ENCODE data around the gene ATCAY. TPM values are rescaled to one million over a fixed set of nuclear protein-coding genes. Genes with fewer than 3 reads are reported as not detected.

Gene ATCAY, protein sequence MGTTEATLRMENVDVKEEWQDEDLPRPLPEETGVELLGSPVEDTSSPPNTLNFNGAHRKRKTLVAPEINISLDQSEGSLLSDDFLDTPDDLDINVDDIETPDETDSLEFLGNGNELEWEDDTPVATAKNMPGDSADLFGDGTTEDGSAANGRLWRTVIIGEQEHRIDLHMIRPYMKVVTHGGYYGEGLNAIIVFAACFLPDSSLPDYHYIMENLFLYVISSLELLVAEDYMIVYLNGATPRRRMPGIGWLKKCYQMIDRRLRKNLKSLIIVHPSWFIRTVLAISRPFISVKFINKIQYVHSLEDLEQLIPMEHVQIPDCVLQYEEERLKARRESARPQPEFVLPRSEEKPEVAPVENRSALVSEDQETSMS
- total RNA-seq (2022; extraction: Qiagen RNA extraction; ENCODE audit: low read depth) = 0.09 to 0.24 TPM (median 0.18 TPM) in 5 replicates

DNA sequence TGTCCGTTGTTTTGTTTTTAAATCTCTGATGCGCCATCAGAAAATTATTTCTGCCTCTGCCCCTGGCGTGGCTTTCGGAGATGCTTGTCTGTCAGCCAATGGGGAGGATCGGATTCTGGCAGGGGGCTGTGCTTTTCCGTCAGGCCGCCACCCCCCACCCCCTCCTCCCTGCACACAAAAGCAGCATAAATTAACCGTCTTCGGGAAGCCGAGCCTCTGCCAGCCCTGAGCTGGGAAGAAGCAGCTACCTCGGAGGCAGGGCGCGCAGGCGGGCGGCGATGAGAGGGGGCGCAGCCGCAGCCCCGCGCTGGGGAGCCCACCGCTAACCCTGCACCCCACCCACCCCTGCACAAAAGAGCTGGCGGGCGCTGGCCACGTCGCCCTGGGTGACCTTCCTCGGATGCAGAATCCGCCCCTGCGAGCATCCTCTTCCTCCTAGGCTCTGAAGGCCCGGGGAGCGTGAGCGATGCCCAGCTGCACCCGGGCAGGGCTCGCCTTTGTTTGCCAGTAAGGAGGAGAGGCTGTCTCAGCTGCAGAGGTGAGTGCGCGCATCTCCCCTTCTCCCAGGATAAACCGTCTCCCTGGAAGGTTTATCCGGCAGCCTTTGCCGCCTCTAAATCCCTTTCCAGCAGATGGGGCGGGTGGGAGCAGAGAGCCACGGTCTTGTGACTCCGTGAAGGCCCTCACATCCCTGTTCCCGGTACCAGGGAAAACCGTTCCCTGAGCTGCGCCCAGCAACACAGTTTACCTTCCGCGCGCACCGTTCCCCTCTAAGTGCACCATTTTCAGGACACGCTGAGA lies at the start of gene ATCAY:
Gene ATCAY, plus strand, starts transcription at position 215 of the 801 bp plus-strand sequence. CDS start 5,083 bp downstream, outside the sequence.

DNA sequence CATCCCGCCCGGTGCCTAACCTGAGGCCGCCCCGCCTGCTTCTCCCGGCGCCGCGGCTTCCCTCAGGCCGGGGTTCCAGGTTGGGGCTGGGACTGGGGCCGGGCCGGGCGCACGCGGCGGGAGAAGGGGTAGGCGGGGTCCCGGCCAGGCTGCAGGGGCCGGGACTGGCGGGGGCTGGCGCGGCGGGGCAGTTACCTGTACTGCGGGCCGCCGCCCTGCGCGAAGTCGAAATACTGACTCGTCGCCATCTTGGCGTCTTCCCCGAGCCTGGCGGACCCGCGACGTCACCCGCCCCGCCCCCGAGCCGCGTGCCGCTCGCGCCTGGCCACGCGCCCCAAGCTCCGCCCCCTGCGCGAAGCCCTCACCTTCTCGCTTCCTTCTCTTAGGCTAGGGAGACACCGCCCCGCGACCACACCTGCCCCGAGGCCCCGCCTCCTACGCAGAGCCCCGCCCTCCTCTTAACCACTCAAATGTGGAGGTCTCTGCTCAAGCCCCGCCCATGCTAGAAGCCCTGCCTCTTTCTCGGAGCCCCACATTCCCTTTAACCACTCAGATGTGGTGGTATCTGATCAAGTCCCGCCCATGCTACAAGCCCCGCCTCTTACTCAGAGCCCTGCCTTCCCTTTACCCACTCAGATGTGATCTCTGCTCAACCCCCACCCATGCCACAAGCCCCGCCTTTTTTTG lies 11.6 kb upstream of the ATCAY start, which contains the start of gene ZFR2:
Gene ZFR2, minus strand, starts transcription at position 269 of the 687 bp plus-strand sequence. Its CDS starts 21 bp downstream, at position 248.

DNA sequence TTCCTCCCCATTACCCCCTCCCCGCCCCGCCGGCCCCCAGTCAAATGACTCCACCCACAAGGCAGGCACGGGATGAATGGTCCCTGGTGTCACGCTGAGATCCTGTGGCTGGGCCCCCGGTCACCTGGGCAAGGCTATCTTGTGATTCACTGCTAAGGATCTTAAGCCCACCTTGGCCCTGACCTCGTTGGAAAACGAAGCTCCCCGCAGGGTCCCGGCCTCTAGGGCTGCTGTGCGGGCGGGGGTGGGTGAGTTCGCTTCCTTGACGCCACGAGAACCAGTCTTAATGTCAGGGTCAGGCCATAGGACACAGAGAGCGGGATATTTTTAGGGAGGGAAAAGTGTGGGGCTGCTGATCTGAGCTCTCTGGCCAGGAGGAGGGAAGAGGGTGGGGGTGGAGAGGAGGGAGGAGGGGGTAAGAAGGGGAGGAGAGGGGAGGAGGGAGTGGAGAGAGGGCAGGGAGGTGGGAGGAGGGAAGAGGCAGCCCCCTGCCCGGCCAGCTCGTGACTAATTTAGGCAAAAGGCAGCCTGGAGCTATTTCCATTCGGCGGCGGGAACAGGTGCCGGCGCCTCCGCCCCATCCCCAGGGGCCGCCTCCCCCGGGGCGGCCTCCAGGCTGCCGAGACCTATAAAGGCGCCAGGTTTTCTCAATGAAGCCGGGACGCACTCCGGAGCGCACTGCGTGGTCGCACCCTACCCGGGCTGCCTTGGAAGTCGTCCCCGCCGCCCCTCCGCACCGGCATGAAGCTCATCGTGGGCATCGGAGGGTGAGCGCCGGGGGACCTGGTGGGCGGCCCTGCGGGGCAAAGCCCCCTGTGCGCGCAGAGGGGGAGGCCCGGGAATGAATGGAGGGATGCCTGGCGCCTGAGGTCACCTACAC lies 52.7 kb downstream of the ATCAY start, which contains the start of gene NMRK2:
Gene NMRK2, plus strand, starts transcription at position 139 of the 880 bp plus-strand sequence. Its CDS starts 603 bp downstream, at position 742.

DNA sequence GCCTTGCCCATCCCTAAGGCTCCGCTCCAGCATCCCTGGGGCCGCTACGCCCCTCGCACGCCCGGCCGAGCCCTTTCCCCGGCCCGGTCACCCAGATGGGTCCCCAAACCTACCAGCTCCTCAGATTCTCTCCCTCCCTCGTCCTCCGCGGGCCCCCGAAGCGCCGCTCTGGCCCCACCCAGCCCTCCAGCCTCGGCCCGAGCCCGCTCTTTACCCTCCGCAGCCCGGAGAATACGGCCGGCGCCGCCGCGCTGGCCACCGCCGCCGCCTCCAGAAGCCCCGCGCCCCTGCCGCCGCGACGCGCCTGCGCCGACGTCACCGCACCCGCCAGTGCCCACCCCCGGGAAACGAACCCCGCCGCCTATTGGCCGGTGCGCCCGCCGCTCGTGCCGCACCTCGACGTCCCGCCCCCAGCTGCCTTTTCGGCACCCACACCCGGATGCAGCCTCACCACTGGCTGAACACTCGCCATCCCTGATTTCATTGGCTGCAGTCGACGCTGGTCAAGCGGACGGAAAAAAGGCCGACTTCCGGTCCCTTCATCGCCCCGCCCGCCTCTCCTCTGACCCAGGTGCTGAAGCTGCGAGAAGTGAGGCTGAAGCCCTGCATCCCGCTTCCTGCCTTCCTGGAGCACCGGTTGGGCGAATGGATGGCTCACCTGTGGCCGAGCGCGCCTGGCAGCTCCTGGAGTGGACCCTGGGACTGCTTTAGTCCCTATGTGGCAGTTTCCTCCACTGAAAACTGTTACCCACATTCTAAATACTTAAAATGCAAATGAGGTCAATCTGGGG lies 90.5 kb downstream of the ATCAY start, which contains the start of gene DAPK3:
Gene DAPK3, minus strand, starts transcription at position 292 of the 791 bp plus-strand sequence. CDS start 1,364 bp downstream, outside the sequence.

Other genes with a start within 250 kb of the ATCAY start
- gene PIP5K1C, start 180.2 kb upstream of the ATCAY start, total RNA-seq (2022; extraction: Qiagen RNA extraction; ENCODE audit: low read depth) = 7.4 to 14.1 TPM (median 11.5 TPM) in 5 replicates
- 0.38 to 0.73 TPM (median 0.53 TPM) in 5 replicates for gene TJP3, start 172.3 kb upstream of the ATCAY start, total RNA-seq (2022; extraction: Qiagen RNA extraction; ENCODE audit: low read depth)
- 9.3 to 15.0 TPM (median 13.3 TPM) in 5 replicates for gene APBA3, start 119.0 kb upstream of the ATCAY start, total RNA-seq (2022; extraction: Qiagen RNA extraction; ENCODE audit: low read depth)
- gene MRPL54, start 118.0 kb upstream of the ATCAY start, total RNA-seq (2022; extraction: Qiagen RNA extraction; ENCODE audit: low read depth) = 61.7 to 79.2 TPM (median 66.2 TPM) in 5 replicates
- not detected in 5 replicates for gene RAX2, start 108.5 kb upstream of the ATCAY start, total RNA-seq (2022; extraction: Qiagen RNA extraction; ENCODE audit: low read depth)
- gene MATK, start 94.3 kb upstream of the ATCAY start, total RNA-seq (2022; extraction: Qiagen RNA extraction; ENCODE audit: low read depth) = 0.82 to 1.9 TPM (median 1.1 TPM) in 5 replicates
- gene ZFR2, start 11.6 kb upstream of the ATCAY start, total RNA-seq (2022; extraction: Qiagen RNA extraction; ENCODE audit: low read depth) = 0.16 to 0.31 TPM (median 0.30 TPM) in 3 of 5 replicates, not detected in the others
- gene NMRK2, start 52.4 kb downstream of the ATCAY start, total RNA-seq (2022; extraction: Qiagen RNA extraction; ENCODE audit: low read depth) = not detected in 5 replicates
- gene DAPK3, start 90.4 kb downstream of the ATCAY start, total RNA-seq (2022; extraction: Qiagen RNA extraction; ENCODE audit: low read depth) = 42.8 to 52.6 TPM (median 47.8 TPM) in 5 replicates
- gene EEF2, start 104.8 kb downstream of the ATCAY start, total RNA-seq (2022; extraction: Qiagen RNA extraction; ENCODE audit: low read depth) = 976 to 1,139 TPM (median 1,107 TPM) in 5 replicates
- gene PIAS4, start 127.1 kb downstream of the ATCAY start, total RNA-seq (2022; extraction: Qiagen RNA extraction; ENCODE audit: low read depth) = 12.5 to 18.9 TPM (median 17.4 TPM) in 5 replicates
- 13.0 to 19.5 TPM (median 18.2 TPM) in 5 replicates for gene ZBTB7A, start 186.2 kb downstream of the ATCAY start, total RNA-seq (2022; extraction: Qiagen RNA extraction; ENCODE audit: low read depth)
- gene MAP2K2, start 243.4 kb downstream of the ATCAY start, total RNA-seq (2022; extraction: Qiagen RNA extraction; ENCODE audit: low read depth) = 104 to 145 TPM (median 123 TPM) in 5 replicates

All from A549 treated with DMSO at 1 μM for 4 hours (cell line).